DND-41 (cell line): ENCODE data around the gene TTLL6.

ENCODE experiments used
- ATAC-seq: fragments of 200-7000 bp; cut with Tn5 transposase; 3 replicates; pipeline ENCODE4 v1.9.1; 2021; ENCODE audit warnings: low read depth; ENCODE audit not compliant: insufficient read depth
- DNase-seq: peaks from one replicate; pipeline ENCODE4 v3.0.0-alpha.2; 2020
- H2AFZ ChIP-seq: 2 replicates; pipeline ENCODE4 v1.6.0; 2012; ENCODE audit warnings: low read depth, low read length
- H3K27ac ChIP-seq: 2 replicates; pipeline ENCODE4 v1.5.1; 2012; ENCODE audit warnings: low read length, inconsistent platforms
- H3K27me3 ChIP-seq: fragments of 200-600 bp; sonication (generic); 2 replicates; pipeline ENCODE4 v1.6.0; 2012; ENCODE audit warnings: low read length, mild to moderate bottlenecking, inconsistent platforms; ENCODE audit not compliant: insufficient read depth, poor library complexity
- H3K36me3 ChIP-seq: 2 replicates; pipeline ENCODE4 v1.5.1; 2012; ENCODE audit warnings: low read length, inconsistent platforms; ENCODE audit not compliant: insufficient read depth
- H3K4me1 ChIP-seq: 2 replicates; pipeline ENCODE4 v1.5.1; 2012; ENCODE audit warnings: mild to moderate bottlenecking, low read length; ENCODE audit not compliant: insufficient read depth
- H3K4me2 ChIP-seq: 2 replicates; pipeline ENCODE4 v1.6.0; 2012; ENCODE audit warnings: mild to moderate bottlenecking, moderate library complexity, low read length, inconsistent platforms; ENCODE audit not compliant: insufficient read depth
- H3K4me3 ChIP-seq, 2 experiments: fragments of 200-600 bp in 1 of 2; shearing (Covaris generic) in 1 of 2; 2 replicates each; pipeline ENCODE4 v1.5.1; 2012 to 2016; ENCODE audit warnings: inconsistent platforms in 2 of 2, low read length in 2 of 2, mild to moderate bottlenecking in 2 of 2, low read depth in 1 of 2, moderate library complexity in 1 of 2
- H3K79me2 ChIP-seq: 2 replicates; pipeline ENCODE4 v1.6.0; 2012; ENCODE audit warnings: low read length, inconsistent platforms; ENCODE audit not compliant: insufficient read depth
- H3K9ac ChIP-seq: 2 replicates; pipeline ENCODE4 v1.6.0; 2012; ENCODE audit warnings: low read depth, mild to moderate bottlenecking, inconsistent platforms, low read length, moderate library complexity
- H3K9me3 ChIP-seq: 2 replicates; pipeline ENCODE4 v1.5.1; 2012; ENCODE audit warnings: low read length, moderate library complexity, mild to moderate bottlenecking, inconsistent platforms; ENCODE audit not compliant: insufficient read depth, severe bottlenecking
- H4K20me1 ChIP-seq: 2 replicates; pipeline ENCODE4 v1.6.0; 2012; ENCODE audit warnings: low read length; ENCODE audit not compliant: insufficient read depth
- CTCF ChIP-seq: IDR thresholded peaks from 2 replicates; pipeline ENCODE4 v1.5.1; 2012; ENCODE audit warnings: borderline replicate concordance, low read length, moderate library complexity, mild to moderate bottlenecking; ENCODE audit not compliant: poor library complexity, severe bottlenecking; ENCODE audit errors: extremely low read depth
- EZH2 ChIP-seq: IDR thresholded peaks from 3 replicates; pipeline ENCODE4 v1.6.1; 2012; ENCODE audit warnings: borderline replicate concordance, low read depth, mild to moderate bottlenecking, moderate library complexity, low read length, inconsistent platforms; ENCODE audit not compliant: severe bottlenecking

Gene TTLL6

GRCh38 chr17:48728232-48729231 lies 88.5 kb downstream of the TTLL6 start, which contains the start of gene HOXB13:
Gene HOXB13 (minus strand): TSS chr17:48728750. CDS start chr17:48728593, 157 bp downstream.
- Histone ChIP-seq H3K27me3 (peaks cover 46% of the 10 kb centered on the region), H2AFZ (no peak within 1 kb of the TSS), H3K27ac (no peak within 1 kb of the TSS), H3K4me2 (no peak within 1 kb of the TSS), H3K9ac (no peak within 1 kb of the TSS), H4K20me1 (no peaks in the 10 kb centered on the region), H3K4me1 (no peaks in the 10 kb centered on the region), H3K36me3 (no peaks in the 10 kb centered on the region), H3K79me2 (no peaks in the 10 kb centered on the region), H3K9me3 (no peaks in the 10 kb centered on the region), H3K4me3 (no peak within 1 kb of the TSS)
- ATAC-seq (no peak), DNase-seq (no peak)
- TF ChIP-seq EZH2 (no peak), CTCF (no peak)

GRCh38 chr17:48727415-48728175 lies 89.4 kb downstream of the TTLL6 start:
- Histone ChIP-seq H2AFZ (no peak overlapping the region), H3K4me2 (no peak overlapping the region), H3K4me1 (no peaks in the 10 kb centered on the region), H3K36me3 (no peaks in the 10 kb centered on the region), H3K79me2 (no peaks in the 10 kb centered on the region), H4K20me1 (no peaks in the 10 kb centered on the region), H3K9ac (no peak overlapping the region), H3K27me3 (peaks cover 37% of the 10 kb centered on the region), H3K9me3 (no peaks in the 10 kb centered on the region), H3K27ac (no peak overlapping the region), H3K4me3 (no peak overlapping the region)
- no peak for ATAC-seq
- TF ChIP-seq EZH2 (no peak), CTCF (no peak)
- no peak for DNase-seq

DNA sequence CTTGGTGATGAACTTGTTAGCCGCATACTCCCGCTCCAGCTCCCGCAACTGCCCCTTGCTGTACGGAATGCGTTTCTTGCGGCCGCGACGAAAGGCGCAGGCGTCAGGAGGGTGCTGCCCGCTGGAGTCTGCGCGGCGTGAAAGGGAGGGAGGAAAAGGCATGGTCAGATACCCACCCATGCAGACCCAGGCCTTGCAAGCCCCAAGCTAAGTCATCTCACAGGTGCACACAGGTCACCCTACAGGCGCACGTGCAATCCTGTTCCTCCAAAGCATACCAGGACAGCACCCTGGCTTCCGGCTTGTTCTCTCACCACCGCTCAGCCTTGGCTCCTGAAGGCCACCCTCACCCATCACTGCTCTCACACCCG lies 90.1 kb downstream of the TTLL6 start:
- Histone ChIP-seq H3K4me3 (no peak overlapping the region), H3K4me1 (no peaks in the 10 kb centered on the region), H4K20me1 (no peaks in the 10 kb centered on the region), H3K27ac (no peak overlapping the region), H3K27me3 (peaks cover 38% of the 10 kb centered on the region), H3K36me3 (no peaks in the 10 kb centered on the region), H3K79me2 (no peaks in the 10 kb centered on the region), H3K4me2 (no peak overlapping the region), H2AFZ (no peak overlapping the region), H3K9ac (no peak overlapping the region), H3K9me3 (no peaks in the 10 kb centered on the region)
- no peak for DNase-seq
- no peak for ATAC-seq
- TF ChIP-seq EZH2 (no peak), CTCF (no peak)
